ENCODE data around the gene NRG3.
"Not testable (repeated sequence)": the region's sequence is repeated elsewhere in the genome, so short reads cannot be mapped to it uniquely, and the experiment has no call there.

The NRG3 gene

GRCh38 chr10:82308641-82309040, 433.6 kb downstream of the NRG3 start:
- DNase-seq = no peak

- DNase-seq = no peak
These were observed 435.8 kb downstream of the NRG3 start for GRCh38 chr10:82310839-82311238.

DNA sequence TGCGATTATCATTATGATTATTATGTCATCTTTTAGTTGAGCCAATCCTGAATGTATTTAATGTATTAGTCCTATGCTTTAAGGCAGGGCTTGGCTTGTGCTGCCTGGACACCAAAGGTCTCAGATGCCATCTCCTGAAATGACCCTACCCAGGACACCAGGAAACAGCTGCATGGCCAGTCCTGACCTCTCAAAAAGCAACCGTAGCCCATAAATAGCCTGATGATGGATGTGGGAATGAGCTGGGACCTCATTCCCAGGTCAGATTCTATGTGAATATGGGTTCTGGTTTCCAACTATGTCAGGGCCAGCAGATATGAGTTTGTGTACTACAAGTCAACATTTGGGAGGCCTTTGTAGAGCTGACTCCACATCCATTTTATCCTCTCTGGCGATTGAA, 438.4 kb downstream of the NRG3 start:
- no peak for DNase-seq

DNA sequence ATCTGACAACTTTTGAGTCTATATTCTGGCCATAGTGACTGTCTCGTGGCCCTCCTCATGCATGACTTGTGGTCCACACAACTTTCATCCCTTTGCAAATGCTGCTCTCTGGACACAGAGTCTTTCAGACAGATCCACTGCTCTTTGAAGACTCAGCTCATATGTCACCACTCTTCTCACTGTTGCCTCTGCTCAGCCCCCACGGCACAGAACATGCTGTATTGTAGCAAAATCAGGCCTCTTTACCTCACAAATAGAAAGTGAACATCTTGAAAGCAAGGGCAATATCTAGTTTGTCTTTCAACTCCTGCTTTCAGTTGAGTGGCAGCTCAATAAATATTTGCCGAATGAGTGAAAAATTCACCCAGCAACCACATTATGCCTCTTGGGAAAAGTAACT, 443.5 kb downstream of the NRG3 start:
- DNase-seq = no peak

GRCh38 chr10:82319074-82319473, 444.1 kb downstream of the NRG3 start:
- no peak for DNase-seq

GRCh38 chr10:82319562-82319961, 444.6 kb downstream of the NRG3 start:
- DNase-seq = peak; percentile 52

- DNase-seq = no peak
These were observed 446.7 kb downstream of the NRG3 start for GRCh38 chr10:82321724-82322123.

DNA sequence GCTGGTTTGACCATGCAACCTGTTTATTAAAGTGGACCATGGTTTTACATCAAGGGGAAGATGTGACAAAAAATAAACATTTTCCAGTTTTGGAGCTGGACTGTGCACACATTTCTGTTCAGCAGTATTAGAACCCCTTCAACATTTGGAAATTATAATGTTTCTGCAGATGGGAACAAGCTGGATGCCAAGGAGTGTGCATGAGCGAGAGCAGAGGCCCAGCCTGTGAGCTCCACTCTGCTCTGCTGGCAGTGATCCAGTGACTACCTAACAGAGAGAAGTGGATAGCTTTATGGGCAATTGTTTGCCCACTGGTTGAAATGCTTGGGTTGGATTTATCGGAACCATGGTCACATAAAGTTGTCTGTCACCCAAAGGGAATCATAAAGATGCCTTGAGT, 456.7 kb downstream of the NRG3 start:
- no peak for DNase-seq

GRCh38 chr10:82335831-82336230, 460.8 kb downstream of the NRG3 start:
- DNase-seq = no peak

GRCh38 chr10:82340166-82340565, 465.2 kb downstream of the NRG3 start:
- DNase-seq = no peak

GRCh38 chr10:82349590-82349989, 474.6 kb downstream of the NRG3 start:
- not testable (repeated sequence) for DNase-seq

- no peak for DNase-seq
These were observed 478.4 kb downstream of the NRG3 start for GRCh38 chr10:82353381-82353780.

DNA sequence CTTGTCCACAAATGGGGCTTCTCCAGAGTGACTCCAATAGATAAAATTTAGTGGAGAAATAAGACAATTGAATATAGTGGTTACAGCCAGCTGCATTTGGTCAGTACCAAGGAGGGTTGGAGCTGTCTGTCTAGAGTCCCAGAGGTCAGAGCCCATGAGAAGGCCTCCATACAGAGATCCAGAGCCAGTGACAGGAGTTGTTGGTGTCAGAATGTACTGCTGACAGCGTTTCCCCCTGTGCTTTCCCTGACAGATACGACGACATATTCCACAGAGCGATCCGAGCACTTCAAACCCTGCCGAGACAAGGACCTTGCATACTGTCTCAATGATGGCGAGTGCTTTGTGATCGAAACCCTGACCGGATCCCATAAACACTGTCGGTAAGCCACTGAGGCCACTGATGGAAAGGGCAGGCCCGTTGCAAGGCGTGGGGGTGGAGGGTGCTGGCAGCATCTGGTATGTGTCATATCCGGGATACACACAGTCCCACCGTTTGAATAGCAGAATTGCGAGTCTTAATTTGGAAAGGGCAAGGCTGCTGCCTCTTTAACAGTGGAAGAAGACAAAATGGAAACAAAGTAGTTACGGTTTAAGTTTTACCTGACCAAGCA, 483.6 kb downstream of the NRG3 start:
- DNase-seq = peak; percentile 62

- DNase-seq = no peak
These were observed 486.3 kb downstream of the NRG3 start for GRCh38 chr10:82361256-82361655.

DNA sequence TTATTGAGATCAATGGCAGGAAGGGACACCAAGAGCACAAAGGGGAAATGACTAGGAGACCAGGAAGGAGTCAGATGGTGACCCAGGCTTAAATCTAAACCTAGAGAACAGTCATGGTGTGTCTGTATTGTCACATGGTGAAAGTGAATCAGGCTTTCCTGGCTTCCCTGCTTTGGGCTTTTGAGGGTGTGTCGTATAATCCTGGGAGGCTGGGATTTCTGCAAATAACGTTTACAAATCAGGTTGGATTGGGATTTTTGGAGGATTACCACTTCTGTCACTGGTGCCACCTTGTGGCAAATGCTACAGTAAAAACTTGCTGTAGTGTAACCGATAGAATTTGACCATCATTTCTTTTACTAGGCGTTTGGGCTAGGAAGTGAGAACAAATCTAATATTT, 502.6 kb downstream of the NRG3 start:
- DNase-seq = peak; percentile 58

DNA sequence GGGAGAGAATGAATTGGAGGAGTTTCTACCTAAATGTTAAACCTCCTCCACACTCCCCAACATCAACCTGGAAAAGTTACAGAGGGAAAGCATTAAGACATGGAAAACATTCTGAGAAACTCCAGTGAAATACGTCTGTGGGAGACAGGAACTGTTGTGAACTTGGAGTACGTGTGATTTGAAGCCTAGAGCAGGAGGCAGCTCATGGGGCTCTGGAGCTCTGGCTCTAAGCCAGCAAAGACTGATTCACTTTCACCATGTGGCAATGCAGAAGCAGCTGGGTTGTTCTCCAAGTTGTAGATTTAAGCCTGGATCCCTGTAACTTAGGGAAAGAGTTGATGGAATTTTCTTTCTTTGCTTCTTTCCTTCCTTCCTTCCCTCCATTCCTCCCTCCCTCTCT, 503.2 kb downstream of the NRG3 start:
- DNase-seq = no peak

- no peak for DNase-seq
These were observed 508.4 kb downstream of the NRG3 start for GRCh38 chr10:82383350-82383749.

DNA sequence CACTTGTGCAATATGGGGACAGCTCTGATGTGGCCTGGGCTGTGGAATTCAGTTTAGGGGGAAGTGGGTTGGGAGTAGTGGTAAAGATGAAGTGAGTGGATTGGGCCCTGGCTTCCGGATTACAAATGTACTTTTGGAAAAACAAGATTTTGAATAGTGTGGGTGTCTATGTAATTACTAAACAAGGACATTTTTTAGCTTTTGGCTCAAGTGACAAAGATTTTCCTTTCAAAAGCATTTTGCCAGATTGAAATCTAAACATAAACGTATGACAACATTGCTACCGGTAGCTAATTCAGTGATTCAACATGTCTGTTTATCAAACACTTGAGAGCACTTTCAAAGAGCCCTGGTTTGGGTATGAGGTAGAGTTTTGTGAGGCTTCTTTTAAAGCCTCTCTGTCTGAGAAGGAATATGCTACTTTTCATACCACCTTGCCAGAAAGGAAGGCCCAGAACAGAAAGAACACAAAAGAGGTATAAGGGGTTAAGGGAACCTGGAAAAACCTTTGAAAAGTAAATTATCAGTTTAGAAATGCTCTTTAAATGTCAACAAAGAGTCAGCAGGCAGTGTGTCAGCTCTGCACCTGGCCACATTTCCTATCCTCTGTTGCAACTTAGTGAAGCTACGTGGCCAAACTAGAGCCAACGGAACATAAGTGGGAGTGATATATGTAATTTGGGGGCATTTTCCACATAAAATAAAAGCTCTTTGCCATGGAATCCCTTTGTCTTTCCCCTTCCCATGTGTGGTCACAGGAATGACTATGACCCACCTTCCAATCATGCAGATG, 516.1 kb downstream of the NRG3 start:
- DNase-seq = no peak

- no peak for DNase-seq
These were observed 517.0 kb downstream of the NRG3 start for GRCh38 chr10:82391971-82392370.

DNA sequence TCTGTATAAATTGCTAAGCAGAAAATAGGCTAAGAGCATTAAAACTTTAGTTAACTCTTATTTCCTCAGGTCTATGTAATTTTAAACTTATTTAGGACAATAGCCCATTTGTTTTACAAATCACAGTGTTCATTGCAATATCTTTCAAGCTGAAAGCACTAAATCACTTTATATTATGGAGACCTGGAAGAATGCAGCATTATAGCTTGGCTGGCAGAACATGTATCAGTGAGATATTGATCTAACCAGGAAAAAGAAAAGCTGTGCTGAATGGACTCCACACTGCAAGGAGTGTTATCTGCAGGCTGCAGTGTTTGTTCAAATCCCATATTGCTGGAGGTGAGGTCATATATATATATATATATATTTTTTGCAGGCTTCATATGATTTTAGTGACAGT, 517.5 kb downstream of the NRG3 start:
- DNase-seq = no peak

DNA sequence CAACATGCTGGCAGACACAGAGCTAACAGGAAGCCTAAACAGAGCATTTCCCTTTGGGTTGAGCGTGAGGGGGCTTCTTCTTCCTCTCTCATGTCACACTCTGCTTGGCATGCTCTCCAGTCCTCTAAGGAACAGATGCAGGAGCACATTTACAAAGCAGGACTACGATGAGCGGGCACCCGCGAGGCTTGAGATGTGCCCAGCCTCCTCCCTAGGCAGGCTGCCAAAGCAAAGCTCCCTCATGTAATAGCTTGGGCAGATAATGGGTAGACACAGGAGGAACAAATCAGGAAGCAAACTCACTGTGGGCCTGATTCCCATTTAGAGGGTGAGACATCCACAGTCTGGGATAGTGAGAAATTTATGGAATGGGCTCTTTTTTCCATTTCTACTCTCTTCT, 519.1 kb downstream of the NRG3 start:
- no peak for DNase-seq

GRCh38 chr10:82394987-82395386, 520.0 kb downstream of the NRG3 start:
- DNase-seq = no peak

DNA sequence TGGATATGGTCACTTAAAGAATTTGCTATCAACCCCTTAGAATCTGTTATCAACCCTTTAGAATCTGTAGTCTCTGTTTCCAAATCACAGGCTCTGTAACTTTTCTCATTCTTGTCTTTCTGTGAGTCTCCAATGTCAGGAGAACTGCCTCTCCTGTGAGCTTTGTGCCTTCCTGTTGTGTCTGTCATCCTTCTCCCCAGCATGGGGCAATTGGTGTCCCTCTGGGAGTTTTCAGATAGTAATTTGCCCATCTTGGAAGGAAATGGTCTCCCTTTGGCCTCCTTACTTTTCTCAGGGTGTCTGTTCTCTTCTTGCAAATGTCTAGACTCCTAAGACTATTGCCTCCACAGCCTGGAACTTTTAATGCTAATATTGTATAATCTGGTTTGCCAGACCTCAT, 521.9 kb downstream of the NRG3 start:
- no peak for DNase-seq

GRCh38 chr10:82397854-82398253, 522.9 kb downstream of the NRG3 start:
- DNase-seq = peak; percentile 95

- no peak for DNase-seq
These were observed 524.9 kb downstream of the NRG3 start for GRCh38 chr10:82399850-82400249.

Data from islet precursor cell (in vitro differentiated cells).